Measurements from ENCODE around the gene RET. TPM values are rescaled to one million over a fixed set of nuclear protein-coding genes. Genes with fewer than 3 reads are reported as not detected.

RET gene
- total RNA-seq, 1 experiment from 2014 or later, result not detected

DNA sequence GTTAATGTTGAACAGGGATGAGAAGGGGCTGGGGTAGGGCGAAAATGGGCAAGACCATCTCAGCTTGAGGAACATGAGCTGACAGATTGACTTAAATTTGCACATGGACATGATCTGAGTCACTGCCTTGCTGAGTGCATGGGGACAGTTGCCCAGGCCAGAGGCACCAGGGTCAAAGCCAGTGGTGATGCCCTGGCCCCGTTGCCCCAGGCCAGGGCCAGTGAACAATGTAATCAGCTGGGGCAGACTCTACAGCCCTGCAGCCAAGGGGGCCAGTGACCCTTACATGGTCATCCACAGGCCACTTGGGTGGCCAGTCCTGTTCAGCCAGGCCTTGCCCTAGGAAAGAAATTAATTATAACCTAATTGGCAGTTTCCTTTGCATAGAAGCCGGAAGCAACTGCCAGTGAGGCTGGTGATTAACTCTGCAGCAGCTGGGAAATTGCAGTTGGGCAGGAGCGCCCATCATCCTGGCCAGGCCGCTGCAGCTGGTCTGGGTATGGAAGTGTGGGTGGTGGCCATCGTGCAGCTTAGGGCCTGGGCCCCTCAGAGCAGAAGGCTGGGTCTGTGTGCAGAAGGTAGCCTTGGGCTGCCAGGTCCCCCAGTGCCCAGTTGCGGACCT, 9.6 kb downstream of the RET start:
- ChIA-PET POLR2A (no interaction called here), CTCF (no interaction called here)
- Mint-ChIP-seq H3K4me1 (ENCODE audit: low read depth, unreplicated experiment) (no peaks in the 10 kb centered on the region), H3K36me3 (ENCODE audit: insufficient read depth, unreplicated experiment) (no peaks in the 10 kb centered on the region), H3K27ac (ENCODE audit: unreplicated experiment) (no peak overlapping the region), H3K4me3 (ENCODE audit: unreplicated experiment) (no peak overlapping the region), H3K9me3 (ENCODE audit: unreplicated experiment) (no peaks in the 10 kb centered on the region), H3K27me3 (ENCODE audit: insufficient read depth, unreplicated experiment) (peaks cover 20% of the 10 kb centered on the region)
- Histone ChIP-seq H3K4me1 (no peaks in the 10 kb centered on the region), H3K36me3 (ENCODE audit: control insufficient read depth, insufficient read depth, low read length) (no peaks in the 10 kb centered on the region), H3K4me3 (ENCODE audit: low read depth, low read length) (no peak overlapping the region), H3K9me3 (no peaks in the 10 kb centered on the region), H3K27me3 (replicated peaks; ENCODE audit: control insufficient read depth, insufficient read depth, low read length) (0 out of 2 replicates have a peak, but pooled peaks cover 2% of the 10 kb centered on the region)
- intact Hi-C loops (cut with micrococcal nuclease; ENCODE audit: unreplicated experiment), result no loop called here
- no TSS peak for BruUV-seq (replicated peaks)
- TF ChIP-seq, protein P1, sequence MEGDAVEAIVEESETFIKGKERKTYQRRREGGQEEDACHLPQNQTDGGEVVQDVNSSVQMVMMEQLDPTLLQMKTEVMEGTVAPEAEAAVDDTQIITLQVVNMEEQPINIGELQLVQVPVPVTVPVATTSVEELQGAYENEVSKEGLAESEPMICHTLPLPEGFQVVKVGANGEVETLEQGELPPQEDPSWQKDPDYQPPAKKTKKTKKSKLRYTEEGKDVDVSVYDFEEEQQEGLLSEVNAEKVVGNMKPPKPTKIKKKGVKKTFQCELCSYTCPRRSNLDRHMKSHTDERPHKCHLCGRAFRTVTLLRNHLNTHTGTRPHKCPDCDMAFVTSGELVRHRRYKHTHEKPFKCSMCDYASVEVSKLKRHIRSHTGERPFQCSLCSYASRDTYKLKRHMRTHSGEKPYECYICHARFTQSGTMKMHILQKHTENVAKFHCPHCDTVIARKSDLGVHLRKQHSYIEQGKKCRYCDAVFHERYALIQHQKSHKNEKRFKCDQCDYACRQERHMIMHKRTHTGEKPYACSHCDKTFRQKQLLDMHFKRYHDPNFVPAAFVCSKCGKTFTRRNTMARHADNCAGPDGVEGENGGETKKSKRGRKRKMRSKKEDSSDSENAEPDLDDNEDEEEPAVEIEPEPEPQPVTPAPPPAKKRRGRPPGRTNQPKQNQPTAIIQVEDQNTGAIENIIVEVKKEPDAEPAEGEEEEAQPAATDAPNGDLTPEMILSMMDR (IDR thresholded peaks at IDR 0.05; ENCODE audit: insufficient read depth in 1 of 2, low read depth in 1 of 2, low read length in 1 of 2, severe bottlenecking in 1 of 2, unreplicated experiment in 1 of 2), result no peak
- DNase-seq, result no peak

DNA sequence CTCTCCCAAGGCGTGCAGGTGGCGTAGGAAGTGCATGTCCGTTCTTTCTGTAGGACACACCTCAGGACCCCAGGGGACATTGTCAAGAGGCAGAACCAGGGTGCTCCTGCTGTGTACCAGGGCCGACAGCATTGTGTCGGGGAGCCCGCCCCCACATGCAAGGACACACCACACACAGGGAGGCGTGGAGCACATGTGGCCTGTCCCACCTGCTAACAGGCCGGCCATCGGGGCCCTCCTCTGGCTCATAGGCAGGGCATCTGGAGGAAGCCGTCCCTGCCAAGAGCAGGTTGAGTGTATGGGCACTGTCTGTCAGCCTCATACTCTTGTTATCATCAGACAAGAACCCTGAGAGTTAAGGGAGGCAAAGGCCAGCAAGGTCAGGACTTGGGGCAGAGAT, 12.7 kb downstream of the RET start:
- Histone ChIP-seq H3K4me1 (no peaks in the 10 kb centered on the region), H3K27me3 (replicated peaks; ENCODE audit: control insufficient read depth, insufficient read depth, low read length) (0 out of 2 replicates have a peak, but pooled peaks cover 2% of the 10 kb centered on the region), H3K4me3 (ENCODE audit: low read depth, low read length) (no peak overlapping the region), H3K36me3 (ENCODE audit: control insufficient read depth, insufficient read depth, low read length) (no peaks in the 10 kb centered on the region), H3K9me3 (no peaks in the 10 kb centered on the region)
- DNase-seq, result no peak
- intact Hi-C loops (cut with micrococcal nuclease; ENCODE audit: unreplicated experiment), result no loop called here
- TF ChIP-seq, protein P1 (IDR thresholded peaks at IDR 0.05; ENCODE audit: insufficient read depth in 1 of 2, low read depth in 1 of 2, low read length in 1 of 2, severe bottlenecking in 1 of 2, unreplicated experiment in 1 of 2), result no peak
- Mint-ChIP-seq H3K27me3 (ENCODE audit: insufficient read depth, unreplicated experiment) (peaks cover 31% of the 10 kb centered on the region), H3K4me3 (ENCODE audit: unreplicated experiment) (no peak overlapping the region), H3K36me3 (ENCODE audit: insufficient read depth, unreplicated experiment) (no peaks in the 10 kb centered on the region), H3K9me3 (ENCODE audit: unreplicated experiment) (no peaks in the 10 kb centered on the region), H3K4me1 (ENCODE audit: low read depth, unreplicated experiment) (no peaks in the 10 kb centered on the region), H3K27ac (ENCODE audit: unreplicated experiment) (no peak overlapping the region)
- no TSS peak for BruUV-seq (replicated peaks)
- ChIA-PET CTCF (no interaction called here), POLR2A (no interaction called here)

DNA sequence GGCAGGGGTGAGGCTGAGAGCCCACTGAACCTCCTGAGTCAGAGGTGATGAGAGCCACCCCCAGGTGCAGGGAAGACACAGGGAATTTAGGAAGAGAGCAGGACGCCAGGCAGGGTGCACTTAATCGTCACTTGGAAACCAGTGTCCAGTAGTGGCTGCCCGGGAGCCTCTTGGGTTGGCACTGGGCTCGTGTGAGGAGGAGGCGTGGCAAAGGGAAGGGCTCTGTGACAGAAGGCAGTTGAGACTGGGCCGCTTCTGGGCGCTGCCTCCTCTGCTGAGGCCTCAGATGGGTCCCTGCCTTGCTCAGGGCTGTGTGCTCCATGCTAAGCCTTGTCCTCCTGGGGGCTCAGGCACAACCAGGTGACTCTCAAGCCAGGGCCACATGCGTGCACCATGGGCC, 13.3 kb downstream of the RET start:
- Mint-ChIP-seq H3K27ac (ENCODE audit: unreplicated experiment) (no peak overlapping the region), H3K27me3 (ENCODE audit: insufficient read depth, unreplicated experiment) (peaks cover 34% of the 10 kb centered on the region), H3K36me3 (ENCODE audit: insufficient read depth, unreplicated experiment) (no peaks in the 10 kb centered on the region), H3K9me3 (ENCODE audit: unreplicated experiment) (no peaks in the 10 kb centered on the region), H3K4me1 (ENCODE audit: low read depth, unreplicated experiment) (no peaks in the 10 kb centered on the region), H3K4me3 (ENCODE audit: unreplicated experiment) (no peak overlapping the region)
- ChIA-PET POLR2A (no interaction called here), CTCF (no interaction called here)
- TF ChIP-seq, protein P1 (IDR thresholded peaks at IDR 0.05; ENCODE audit: insufficient read depth in 1 of 2, low read depth in 1 of 2, low read length in 1 of 2, severe bottlenecking in 1 of 2, unreplicated experiment in 1 of 2), result no peak
- intact Hi-C loops (cut with micrococcal nuclease; ENCODE audit: unreplicated experiment), result no loop called here
- BruUV-seq (replicated peaks), result no TSS peak
- Histone ChIP-seq H3K4me3 (ENCODE audit: low read depth, low read length) (no peak overlapping the region), H3K36me3 (ENCODE audit: control insufficient read depth, insufficient read depth, low read length) (no peaks in the 10 kb centered on the region), H3K9me3 (no peaks in the 10 kb centered on the region), H3K4me1 (no peaks in the 10 kb centered on the region), H3K27me3 (replicated peaks; ENCODE audit: control insufficient read depth, insufficient read depth, low read length) (peaks cover 2% of the 10 kb centered on the region)
- DNase-seq, result no peak
